ENCODE data around the gene PDK2. TPM values are rescaled to one million over a fixed set of nuclear protein-coding genes. Genes with fewer than 3 reads are reported as not detected.

The PDK2 gene
- total RNA-seq, 1 donor from 2014 or later: 44.9 TPM

DNA sequence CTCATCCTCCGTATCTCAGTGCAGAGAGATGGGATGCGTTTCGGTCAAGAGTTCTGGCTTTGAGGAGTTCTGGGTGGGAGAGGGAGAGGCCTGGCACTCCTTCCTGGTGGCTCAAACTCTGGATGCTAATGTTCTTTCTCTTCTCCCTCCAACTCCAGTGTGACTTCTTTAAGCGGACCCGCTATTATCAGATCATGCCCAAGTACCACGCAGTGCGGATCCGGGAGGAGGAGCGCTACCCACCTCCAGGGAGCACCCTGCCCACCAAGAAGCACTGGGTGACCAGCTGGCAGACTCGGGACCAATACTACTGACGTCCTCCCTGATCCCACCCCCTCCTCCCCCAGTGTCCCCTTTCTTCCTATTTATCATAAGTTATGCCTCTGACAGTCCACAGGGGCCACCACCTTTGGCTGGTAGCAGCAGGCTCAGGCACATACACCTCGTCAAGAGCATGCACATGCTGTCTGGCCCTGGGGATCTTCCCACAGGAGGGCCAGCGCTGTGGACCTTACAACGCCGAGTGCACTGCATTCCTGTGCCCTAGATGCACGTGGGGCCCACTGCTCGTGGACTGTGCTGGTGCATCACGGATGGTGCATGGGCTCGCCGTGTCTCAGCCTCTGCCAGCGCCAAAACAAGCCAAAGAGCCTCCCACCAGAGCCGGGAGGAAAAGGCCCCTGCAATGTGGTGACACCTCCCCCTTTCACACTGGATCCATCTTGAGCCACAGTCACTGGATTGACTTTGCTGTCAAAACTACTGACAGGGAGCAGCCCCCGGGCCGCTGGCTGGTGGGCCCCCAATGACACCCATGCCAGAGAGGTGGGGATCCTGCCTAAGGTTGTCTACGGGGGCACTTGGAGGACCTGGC lies 6.0 kb upstream of the PDK2 start:
- no peak for DNase-seq (ENCODE audit: extremely low spot score, unreplicated experiment)
- no peaks in the 10 kb centered on the region for H3K36me3 Mint-ChIP-seq
- TF ChIP-seq, protein P1, sequence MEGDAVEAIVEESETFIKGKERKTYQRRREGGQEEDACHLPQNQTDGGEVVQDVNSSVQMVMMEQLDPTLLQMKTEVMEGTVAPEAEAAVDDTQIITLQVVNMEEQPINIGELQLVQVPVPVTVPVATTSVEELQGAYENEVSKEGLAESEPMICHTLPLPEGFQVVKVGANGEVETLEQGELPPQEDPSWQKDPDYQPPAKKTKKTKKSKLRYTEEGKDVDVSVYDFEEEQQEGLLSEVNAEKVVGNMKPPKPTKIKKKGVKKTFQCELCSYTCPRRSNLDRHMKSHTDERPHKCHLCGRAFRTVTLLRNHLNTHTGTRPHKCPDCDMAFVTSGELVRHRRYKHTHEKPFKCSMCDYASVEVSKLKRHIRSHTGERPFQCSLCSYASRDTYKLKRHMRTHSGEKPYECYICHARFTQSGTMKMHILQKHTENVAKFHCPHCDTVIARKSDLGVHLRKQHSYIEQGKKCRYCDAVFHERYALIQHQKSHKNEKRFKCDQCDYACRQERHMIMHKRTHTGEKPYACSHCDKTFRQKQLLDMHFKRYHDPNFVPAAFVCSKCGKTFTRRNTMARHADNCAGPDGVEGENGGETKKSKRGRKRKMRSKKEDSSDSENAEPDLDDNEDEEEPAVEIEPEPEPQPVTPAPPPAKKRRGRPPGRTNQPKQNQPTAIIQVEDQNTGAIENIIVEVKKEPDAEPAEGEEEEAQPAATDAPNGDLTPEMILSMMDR (conservative IDR thresholded peaks at IDR 0.05): no peak
- H3K4me1 Mint-ChIP-seq (ENCODE audit: unreplicated experiment): peaks cover 2% of the 10 kb centered on the region
- no peak overlapping the region for H3K27ac Mint-ChIP-seq
- H3K4me3 Mint-ChIP-seq: no peak overlapping the region
- H3K9me3 Mint-ChIP-seq: no peaks in the 10 kb centered on the region
- H3K27me3 Mint-ChIP-seq: no peaks in the 10 kb centered on the region

DNA sequence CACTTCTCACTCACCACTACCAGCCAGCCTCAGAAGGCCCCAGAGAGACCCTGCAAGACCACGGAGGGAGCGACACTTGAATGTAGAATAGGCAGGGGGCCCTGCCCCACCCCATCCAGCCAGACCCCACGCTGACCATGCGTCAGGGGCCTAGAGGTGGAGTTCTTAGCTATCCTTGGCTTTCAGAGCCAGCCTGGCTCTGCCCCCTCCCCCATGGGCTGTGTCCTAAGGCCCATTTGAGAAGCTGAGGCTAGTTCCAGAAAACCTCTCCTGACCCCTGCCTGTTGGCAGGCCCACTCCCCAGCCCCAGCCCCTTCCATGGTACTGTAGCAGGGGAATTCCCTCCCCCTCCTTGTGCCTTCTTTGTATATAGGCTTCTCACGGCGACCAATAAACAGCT lies 5.1 kb upstream of the PDK2 start:
- Mint-ChIP-seq H3K4me3 (no peak overlapping the region), H3K36me3 (no peaks in the 10 kb centered on the region), H3K4me1 (ENCODE audit: unreplicated experiment) (peaks cover 6% of the 10 kb centered on the region), H3K27ac (no peak overlapping the region), H3K27me3 (no peaks in the 10 kb centered on the region), H3K9me3 (no peaks in the 10 kb centered on the region)
- TF ChIP-seq, protein P1 (conservative IDR thresholded peaks at IDR 0.05): no peak
- DNase-seq (ENCODE audit: extremely low spot score, unreplicated experiment): no peak

DNA sequence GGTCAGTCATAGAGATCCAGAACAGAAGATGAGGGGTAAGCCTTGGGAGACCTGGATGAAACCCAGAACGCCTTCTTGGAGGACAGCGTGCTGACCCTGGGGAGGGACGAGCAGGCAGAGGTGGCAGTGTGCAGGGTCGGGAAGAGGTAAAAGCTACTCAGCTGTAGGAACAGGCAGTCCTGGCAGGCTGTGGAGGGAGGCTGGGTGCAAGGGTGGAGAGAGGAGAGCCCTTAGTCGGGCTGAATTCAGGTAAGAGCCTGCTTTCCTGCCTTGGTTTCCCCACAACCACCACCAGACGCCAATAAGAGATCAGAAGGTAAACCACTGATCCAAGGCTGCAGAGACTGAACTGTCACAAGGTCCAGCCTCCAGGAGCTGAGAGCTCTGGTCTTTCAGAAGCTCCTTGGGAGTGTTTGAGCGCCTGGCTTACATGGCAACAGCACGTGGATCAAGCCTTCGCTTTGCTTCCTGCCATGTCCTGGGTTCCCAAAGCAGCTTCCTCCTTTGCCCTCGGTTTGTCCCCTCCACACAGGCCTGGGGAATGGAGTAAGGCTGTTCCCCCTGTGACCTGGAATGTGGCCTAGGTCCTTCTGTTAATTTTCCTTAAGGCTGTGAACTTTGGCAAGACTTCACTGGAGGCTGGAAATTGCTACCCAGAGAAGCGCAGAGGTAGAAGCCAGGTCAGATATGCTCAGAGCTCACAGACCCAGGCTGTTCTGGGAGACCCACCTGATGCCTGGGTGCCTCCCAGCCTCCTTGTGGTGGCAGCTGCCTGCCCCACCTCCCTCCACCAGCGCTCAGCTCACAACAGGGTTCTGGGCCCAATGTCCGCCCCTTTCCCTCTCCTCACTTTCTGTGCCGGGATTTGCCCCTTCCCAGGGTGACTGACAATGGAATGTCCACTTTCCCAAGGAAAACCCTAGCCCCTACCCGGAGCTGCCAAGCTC lies 3.9 kb upstream of the PDK2 start:
- H3K27ac Mint-ChIP-seq: no peak overlapping the region
- H3K27me3 Mint-ChIP-seq: no peaks in the 10 kb centered on the region
- H3K4me3 Mint-ChIP-seq: no peak overlapping the region
- H3K9me3 Mint-ChIP-seq: no peaks in the 10 kb centered on the region
- peaks cover 9% of the 10 kb centered on the region for H3K4me1 Mint-ChIP-seq (ENCODE audit: unreplicated experiment)
- TF ChIP-seq, protein P1 (conservative IDR thresholded peaks at IDR 0.05): no peak
- DNase-seq (ENCODE audit: extremely low spot score, unreplicated experiment): no peak
- no peaks in the 10 kb centered on the region for H3K36me3 Mint-ChIP-seq

DNA sequence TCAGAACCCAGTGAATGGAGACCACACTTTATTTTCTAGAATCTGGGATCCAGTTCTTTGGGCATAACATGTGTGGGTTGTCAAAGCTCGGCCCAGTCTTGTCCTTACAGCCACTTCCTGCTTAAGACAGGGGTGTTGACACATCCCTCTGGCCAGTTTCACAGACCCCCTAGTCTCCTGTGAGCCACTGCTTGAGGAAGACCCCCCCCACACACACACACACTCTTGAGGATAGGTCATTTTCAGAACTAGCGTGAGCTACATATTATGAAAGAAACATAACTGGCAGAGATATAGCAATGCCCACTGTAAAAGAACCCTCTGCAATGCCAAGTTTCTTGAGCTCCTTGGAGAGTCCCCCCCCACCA lies 3.2 kb upstream of the PDK2 start:
- no peaks in the 10 kb centered on the region for H3K9me3 Mint-ChIP-seq
- no peak overlapping the region for H3K4me3 Mint-ChIP-seq
- H3K27ac Mint-ChIP-seq: no peak overlapping the region
- no peaks in the 10 kb centered on the region for H3K27me3 Mint-ChIP-seq
- DNase-seq (ENCODE audit: extremely low spot score, unreplicated experiment): no peak
- peaks cover 9% of the 10 kb centered on the region for H3K4me1 Mint-ChIP-seq (ENCODE audit: unreplicated experiment)
- no peaks in the 10 kb centered on the region for H3K36me3 Mint-ChIP-seq
- TF ChIP-seq, protein P1 (conservative IDR thresholded peaks at IDR 0.05): no peak

DNA sequence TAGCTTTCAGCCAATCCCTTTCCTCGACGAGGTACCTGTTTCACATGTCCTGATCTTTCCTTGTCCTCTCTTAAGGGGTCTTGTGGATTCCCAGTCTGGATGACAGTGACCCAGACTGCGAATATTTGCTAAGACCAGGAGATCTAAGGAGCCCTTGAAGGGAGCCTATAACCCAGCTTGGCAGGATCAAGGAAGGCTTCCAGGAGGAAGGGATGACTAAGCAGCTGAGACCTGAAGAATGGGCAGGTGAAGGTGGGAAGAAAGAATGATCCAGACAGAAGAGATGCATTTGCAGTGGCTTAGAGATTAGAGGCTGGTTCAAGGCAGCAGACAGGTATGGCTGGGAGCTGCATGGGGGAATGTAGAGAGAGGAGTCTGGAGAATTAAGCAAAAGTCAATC lies 1.9 kb upstream of the PDK2 start:
- Mint-ChIP-seq H3K27me3 (no peaks in the 10 kb centered on the region), H3K4me3 (no peak overlapping the region), H3K27ac (no peak overlapping the region), H3K9me3 (no peaks in the 10 kb centered on the region), H3K4me1 (ENCODE audit: unreplicated experiment) (peaks cover 9% of the 10 kb centered on the region), H3K36me3 (no peaks in the 10 kb centered on the region)
- no peak for DNase-seq (ENCODE audit: extremely low spot score, unreplicated experiment)
- TF ChIP-seq, protein P1 (conservative IDR thresholded peaks at IDR 0.05): no peak

Data from type B pancreatic cell (in vitro differentiated cells).